Measurements from ENCODE around the gene LRPPRC. TPM values are rescaled to one million over a fixed set of nuclear protein-coding genes. Genes with fewer than 3 reads are reported as not detected.

Gene LRPPRC
- total RNA-seq, 8 experiments from 2014 or later = 50.5 to 152 (median 72.7) TPM

DNA sequence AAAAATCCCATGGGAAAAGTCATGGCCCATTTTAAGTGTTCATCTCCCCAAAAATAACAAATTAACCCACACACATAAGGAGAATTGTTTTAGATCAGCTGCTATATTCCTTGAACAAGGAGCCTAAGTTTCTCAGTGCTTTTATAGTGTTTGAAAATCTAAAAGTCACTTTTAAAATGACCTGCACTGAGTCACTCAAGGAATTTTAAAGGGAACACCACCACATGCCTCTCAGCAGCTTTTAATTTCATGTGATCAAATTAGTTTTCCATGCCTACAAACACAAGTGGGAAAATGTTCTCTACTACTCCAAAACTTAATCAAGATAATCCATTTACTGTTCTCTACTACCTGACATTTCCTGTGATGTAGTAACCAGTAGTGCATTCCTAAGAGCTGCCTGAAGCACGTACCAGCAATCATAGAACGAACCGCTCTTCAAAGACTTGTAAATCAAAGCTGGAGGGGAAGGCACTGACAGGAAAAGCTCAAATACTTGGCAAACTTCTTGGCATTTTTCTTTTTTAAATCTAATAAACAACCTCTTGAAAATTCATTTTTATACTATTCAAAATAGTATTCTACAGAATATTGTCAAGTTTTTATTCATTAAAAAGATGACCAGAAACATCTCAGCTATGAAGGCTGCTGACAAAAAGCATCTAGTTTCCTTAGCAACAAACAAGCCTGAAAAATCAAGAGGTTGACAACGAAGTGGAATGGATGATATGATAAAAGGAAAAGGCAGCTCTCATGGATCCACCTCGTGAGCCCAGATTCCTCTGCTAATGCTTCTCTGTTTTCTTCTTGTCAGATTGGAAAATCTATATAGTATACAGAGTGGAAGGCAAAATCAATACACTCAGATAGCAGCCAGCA, 37.2 kb downstream of the LRPPRC start:
- peaks cover 0 to 6% of the 10 kb centered on the region in 2 donors for H3K4me1 ChIP-seq (replicated peaks in 1 of 2)
- ATAC-seq (replicated peaks in 6 of 8) = peak in 1 of 8 experiments; percentile 9
- in situ Hi-C loops (cut with MboI; ENCODE audit: low pct_unique_long_range_greater_than_20kb in 2 of 9, low sequenced_read_pairs in 9 of 9, unreplicated experiment in 9 of 9) = no loop called here
- no peak overlapping the region for H3K4me3 ChIP-seq
- H3K27ac ChIP-seq = no peak overlapping the region
- 60 to 100% (median 85%) methylated on average over 1 to 5 of the region's 5 CpGs for WGBS, 10 experiments

DNA sequence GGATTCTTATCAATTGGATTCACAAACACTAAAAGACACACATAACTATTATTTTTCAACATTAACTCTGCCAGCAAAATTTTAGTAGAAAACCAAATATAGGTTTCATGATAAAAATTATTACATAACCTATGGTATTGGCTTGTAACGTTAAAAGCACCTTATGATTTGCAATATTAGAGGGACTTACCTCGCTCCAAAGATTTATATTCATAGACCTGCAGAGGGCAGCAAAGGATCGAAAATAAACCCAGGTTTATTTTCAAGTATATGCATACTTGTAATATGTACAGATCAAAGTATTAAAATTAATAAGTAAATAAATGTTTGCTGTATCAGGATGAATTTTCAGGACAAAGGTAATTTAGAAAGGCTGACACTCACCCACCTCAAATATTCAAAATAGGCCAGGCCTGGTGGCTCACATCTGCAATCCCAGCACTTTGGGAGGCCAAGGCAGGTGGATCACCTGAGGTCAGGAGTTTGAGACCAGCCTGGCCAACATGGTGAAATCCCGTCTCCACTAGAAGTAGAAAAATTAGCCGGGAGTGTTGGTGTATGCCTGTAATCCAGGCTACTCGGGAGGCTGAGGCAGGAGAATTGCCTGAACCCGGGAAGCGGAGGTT, 45.3 kb downstream of the LRPPRC start:
- Histone ChIP-seq H3K27ac (no peak overlapping the region), H3K4me1 (replicated peaks in 1 of 2) (peaks cover 0 to 21% of the 10 kb centered on the region in 2 donors), H3K4me3 (no peak overlapping the region)
- ATAC-seq (replicated peaks in 6 of 8) = peak in 3 of 8 experiments; percentile 39 to 55 (median 54)
- in situ Hi-C loops (cut with MboI; ENCODE audit: low pct_unique_long_range_greater_than_20kb in 2 of 9, low sequenced_read_pairs in 9 of 9, unreplicated experiment in 9 of 9) = no loop called here
- 13 to 98% (median 91%) methylated on average over 3 to 7 of the region's 8 CpGs; no CpG with 5 or more reads in 1 of the 10 experiments for WGBS, 10 experiments

GRCh38 chr2:43948370-43948769, 47.4 kb downstream of the LRPPRC start:
- WGBS, 10 experiments = 24 to 100% (median 79%) methylated on average over 1 to 3 of the region's 3 CpGs; no CpG with 5 or more reads in 1 of the 10 experiments
- Histone ChIP-seq H3K27ac (no peak overlapping the region), H3K4me1 (replicated peaks in 1 of 2) (peaks cover 6 to 40% of the 10 kb centered on the region in 2 donors), H3K4me3 (no peak overlapping the region)
- in situ Hi-C loops (cut with MboI; ENCODE audit: low pct_unique_long_range_greater_than_20kb in 2 of 9, low sequenced_read_pairs in 9 of 9, unreplicated experiment in 9 of 9) = no loop called here
- ATAC-seq (replicated peaks in 6 of 8) = peak in 2 of 8 experiments; percentile 31 to 50

GRCh38 chr2:43946685-43947084, 49.1 kb downstream of the LRPPRC start:
- no peak overlapping the region for H3K4me3 ChIP-seq
- 38 to 89% (median 80%) methylated on average over 3 to 4 of the region's 4 CpGs for WGBS, 10 experiments
- no peak overlapping the region for H3K27ac ChIP-seq
- in situ Hi-C loops (cut with MboI; ENCODE audit: low pct_unique_long_range_greater_than_20kb in 2 of 9, low sequenced_read_pairs in 9 of 9, unreplicated experiment in 9 of 9) = no loop called here
- H3K4me1 ChIP-seq (replicated peaks in 1 of 2) = peaks cover 6 to 55% of the 10 kb centered on the region in 2 donors
- no peak for ATAC-seq (replicated peaks in 6 of 8)

- no peak overlapping the region for H3K4me3 ChIP-seq
- in situ Hi-C loops (cut with MboI; ENCODE audit: low pct_unique_long_range_greater_than_20kb in 2 of 9, low sequenced_read_pairs in 9 of 9, unreplicated experiment in 9 of 9) = no loop called here
- WGBS, 10 experiments = 65 to 100% (median 80%) methylated on average over 1 to 3 of the region's 3 CpGs
- H3K27ac ChIP-seq = peak overlapping the region; percentile 47 to 58
- peaks cover 6 to 67% of the 10 kb centered on the region in 2 donors for H3K4me1 ChIP-seq (replicated peaks in 1 of 2)
- ATAC-seq (replicated peaks in 6 of 8) = peak in 4 of 8 experiments; percentile 5 to 20 (median 14)
Observed at GRCh38 chr2:43945439-43945838, 50.4 kb downstream of the LRPPRC start.

- in situ Hi-C loops (cut with MboI; ENCODE audit: low pct_unique_long_range_greater_than_20kb in 2 of 9, low sequenced_read_pairs in 9 of 9, unreplicated experiment in 9 of 9) = no loop called here
- Histone ChIP-seq H3K4me3 (no peak overlapping the region), H3K27ac (peak overlapping the region; percentile 47 to 58), H3K4me1 (replicated peaks in 1 of 2) (peaks cover 6 to 71% of the 10 kb centered on the region in 2 donors)
- WGBS, 10 experiments = 0 to 92% (median 63%) methylated on average over 3 of the region's 3 CpGs
- peak; percentile 71 to 93 (median 88) for ATAC-seq (replicated peaks in 6 of 8)
Observed at GRCh38 chr2:43944915-43945314, 50.9 kb downstream of the LRPPRC start.

DNA sequence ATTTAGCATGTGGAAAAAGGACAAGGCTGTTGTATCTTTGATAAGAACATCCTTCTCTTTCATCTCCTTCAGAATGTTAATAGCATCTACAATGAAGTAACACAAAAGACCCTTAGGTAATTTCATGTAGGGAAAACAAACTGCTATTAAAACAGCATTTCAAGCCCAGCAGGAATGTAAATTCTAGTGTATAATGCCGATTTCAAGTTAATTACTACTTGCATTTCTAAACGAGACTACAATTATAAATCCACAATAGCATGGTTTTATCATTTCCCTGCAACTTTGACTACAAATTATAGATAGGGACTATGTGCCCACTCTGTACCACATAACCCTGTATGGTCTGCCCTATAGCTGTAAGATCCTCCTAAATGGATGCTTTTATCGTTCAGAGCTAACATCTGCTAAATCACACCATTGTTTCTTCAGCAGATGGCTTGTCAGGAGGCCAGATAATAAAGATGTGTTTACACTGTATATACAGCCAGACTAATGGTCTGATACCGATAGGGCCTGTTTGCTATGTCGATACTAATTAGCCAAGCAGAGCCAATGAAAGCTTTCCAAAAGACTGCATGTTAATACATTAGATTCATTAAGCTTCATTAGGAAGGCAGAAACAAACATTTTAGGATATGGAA, 51.9 kb downstream of the LRPPRC start:
- Histone ChIP-seq H3K4me3 (no peak overlapping the region), H3K4me1 (replicated peaks in 1 of 2) (peaks cover 9 to 77% of the 10 kb centered on the region in 2 donors), H3K27ac (no peak overlapping the region)
- peak in 6 of 8 experiments; percentile 3 to 74 (median 61) for ATAC-seq (replicated peaks in 6 of 8)
- in situ Hi-C loops (cut with MboI; ENCODE audit: low pct_unique_long_range_greater_than_20kb in 2 of 9, low sequenced_read_pairs in 9 of 9, unreplicated experiment in 9 of 9) = no loop called here
- WGBS, 10 experiments = 0 to 77% (median 31%) methylated on average over 1 to 5 of the region's 5 CpGs; no CpG with 5 or more reads in 1 of the 10 experiments

DNA sequence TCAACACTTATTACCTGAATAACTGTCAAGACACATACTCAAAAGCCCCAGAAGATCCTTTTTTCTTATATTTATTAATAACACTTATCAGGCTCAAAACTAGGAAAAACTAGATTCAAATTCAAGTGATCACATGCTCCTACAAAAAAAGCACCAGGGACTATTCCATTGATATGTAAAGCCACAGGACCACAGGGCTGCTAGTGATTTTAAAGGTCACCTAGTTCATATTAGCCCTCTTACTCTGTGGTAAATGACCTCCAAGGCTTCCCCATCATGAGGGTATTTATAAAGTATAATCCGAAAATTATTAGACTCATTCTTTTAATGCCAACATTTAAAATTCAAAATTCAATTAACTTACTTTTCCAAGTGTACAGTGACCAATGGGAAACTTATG, 52.5 kb downstream of the LRPPRC start:
- 11 to 73% (median 27%) methylated on average over 1 of the region's 1 CpG; no CpG with 5 or more reads in 5 of the 10 experiments for WGBS, 10 experiments
- no peak overlapping the region for H3K27ac ChIP-seq
- ATAC-seq (replicated peaks in 6 of 8) = no peak
- H3K4me1 ChIP-seq (replicated peaks in 1 of 2) = peaks cover 9 to 76% of the 10 kb centered on the region in 2 donors
- no peak overlapping the region for H3K4me3 ChIP-seq
- in situ Hi-C loops (cut with MboI; ENCODE audit: low pct_unique_long_range_greater_than_20kb in 2 of 9, low sequenced_read_pairs in 9 of 9, unreplicated experiment in 9 of 9) = no loop called here

DNA sequence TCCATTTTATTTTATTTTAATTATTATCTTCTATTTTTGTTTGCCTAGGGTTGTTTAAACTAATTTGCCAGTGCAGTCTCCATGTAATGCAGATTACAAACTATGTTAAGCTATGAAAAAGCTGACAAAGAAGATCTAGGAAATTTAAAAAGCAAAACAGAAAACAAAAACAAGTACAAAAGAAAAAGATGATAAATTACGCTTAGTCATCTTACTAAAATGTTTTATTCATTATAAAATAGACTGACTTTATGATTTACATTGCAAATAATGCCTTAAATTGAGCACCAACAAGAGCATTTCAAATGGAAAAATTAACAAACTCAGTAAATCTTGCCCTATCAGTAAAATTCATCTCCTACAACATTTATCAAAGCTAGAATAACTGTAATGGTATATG, 52.9 kb downstream of the LRPPRC start:
- Histone ChIP-seq H3K4me3 (no peak overlapping the region), H3K4me1 (replicated peaks in 1 of 2) (peaks cover 9 to 74% of the 10 kb centered on the region in 2 donors), H3K27ac (no peak overlapping the region)
- WGBS, 10 experiments = 0 to 100% (median 94%) methylated on average over 1 of the region's 1 CpG; no CpG with 5 or more reads in 1 of the 10 experiments
- ATAC-seq (replicated peaks in 6 of 8) = peak in 3 of 8 experiments; percentile 5 to 23 (median 12)
- in situ Hi-C loops (cut with MboI; ENCODE audit: low pct_unique_long_range_greater_than_20kb in 2 of 9, low sequenced_read_pairs in 9 of 9, unreplicated experiment in 9 of 9) = no loop called here

DNA sequence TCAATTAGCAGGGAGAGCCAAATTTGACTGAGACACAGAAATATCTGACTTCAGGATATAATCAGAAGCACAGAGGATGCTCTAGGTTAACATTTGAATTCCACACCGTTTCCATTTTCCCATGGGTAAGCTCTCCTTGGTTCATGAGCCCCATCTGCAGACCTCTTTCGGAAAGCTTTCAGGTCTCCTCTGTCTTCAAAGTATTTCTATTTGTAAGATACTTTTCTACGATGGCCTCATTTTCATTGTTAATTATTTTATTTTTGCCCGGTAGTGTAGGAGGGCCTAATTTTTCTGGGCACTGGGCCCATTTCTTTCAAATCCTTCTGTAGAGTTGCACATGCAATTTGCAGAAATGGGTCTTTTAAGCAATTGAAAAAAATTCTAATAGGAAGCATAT, 53.8 kb downstream of the LRPPRC start:
- 11 to 94% (median 52%) methylated on average over 1 to 4 of the region's 4 CpGs for WGBS, 10 experiments
- Histone ChIP-seq H3K4me1 (replicated peaks in 1 of 2) (peaks cover 9 to 71% of the 10 kb centered on the region in 2 donors), H3K4me3 (no peak overlapping the region), H3K27ac (no peak overlapping the region)
- in situ Hi-C loops (cut with MboI; ENCODE audit: low pct_unique_long_range_greater_than_20kb in 2 of 9, low sequenced_read_pairs in 9 of 9, unreplicated experiment in 9 of 9) = no loop called here
- ATAC-seq (replicated peaks in 6 of 8) = no peak

GRCh38 chr2:43941359-43941758, 54.4 kb downstream of the LRPPRC start:
- Histone ChIP-seq H3K27ac (no peak overlapping the region), H3K4me1 (replicated peaks in 1 of 2) (peaks cover 9 to 65% of the 10 kb centered on the region in 2 donors), H3K4me3 (no peak overlapping the region)
- in situ Hi-C loops (cut with MboI; ENCODE audit: low pct_unique_long_range_greater_than_20kb in 2 of 9, low sequenced_read_pairs in 9 of 9, unreplicated experiment in 9 of 9) = no loop called here
- WGBS, 10 experiments = 29 to 94% (median 79%) methylated on average over 1 to 3 of the region's 3 CpGs
- ATAC-seq (replicated peaks in 6 of 8) = no peak

DNA sequence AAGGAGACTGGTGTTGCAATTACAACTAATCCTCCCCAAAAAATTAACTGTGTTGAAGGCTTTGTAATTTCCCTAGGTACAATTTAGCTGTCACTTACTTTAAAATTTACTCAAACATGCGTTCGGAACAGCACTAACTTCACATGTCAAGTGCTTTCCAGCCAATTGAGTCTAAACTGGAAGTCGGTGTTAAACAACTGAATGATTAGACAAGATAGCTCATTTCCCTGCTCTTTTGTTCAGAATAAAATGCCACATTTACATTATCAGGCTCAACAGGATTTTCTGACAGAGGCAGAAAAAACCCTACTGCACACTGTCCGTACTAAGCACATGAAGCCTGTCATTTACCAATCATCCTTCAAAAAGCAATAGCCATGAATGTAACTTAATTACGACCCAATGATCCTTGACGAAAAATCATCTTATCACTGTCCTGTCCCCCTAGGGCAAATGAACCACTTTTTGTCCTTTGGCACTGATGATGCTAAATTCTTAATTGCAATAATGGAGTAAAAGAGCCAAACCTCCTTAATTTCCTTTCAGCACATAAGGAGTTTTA, 56.0 kb downstream of the LRPPRC start:
- Histone ChIP-seq H3K4me3 (no peak overlapping the region), H3K4me1 (replicated peaks in 1 of 2) (peaks cover 4 to 51% of the 10 kb centered on the region in 2 donors), H3K27ac (no peak overlapping the region)
- WGBS, 10 experiments = 65 to 100% (median 89%) methylated on average over 1 to 6 of the region's 6 CpGs; no CpG with 5 or more reads in 1 of the 10 experiments
- ATAC-seq (replicated peaks in 6 of 8) = peak in 2 of 8 experiments; percentile 36 to 37
- in situ Hi-C loops (cut with MboI; ENCODE audit: low pct_unique_long_range_greater_than_20kb in 2 of 9, low sequenced_read_pairs in 9 of 9, unreplicated experiment in 9 of 9) = no loop called here
